Esophagus squamous epithelium (tissue), 5 donors: ENCODE results near the gene GALNTL6. TPM values are rescaled to one million over a fixed set of nuclear protein-coding genes. Genes with fewer than 3 reads are reported as not detected.
A peak's percentile ranks its signal among the peaks of the same experiment; 100 is the strongest.

ENCODE experiments used
- DNase-seq: peaks from one replicate; lab custom pipeline; 2025; lab: John Stamatoyannopoulos, UW
- H3K27ac ChIP-seq, 4 donors: fragments of 200-600 bp; sonication (generic); one replicate each; pipeline ENCODE4 v1.5.1; 2016 to 2019; ENCODE audit warnings: mild to moderate bottlenecking in 1 of 4
- H3K27me3 ChIP-seq, 4 donors: fragments of 200-600 bp; sonication (generic); 1 replicate in 3 of 4; 2 replicates in 1 of 4; pipeline versions ENCODE4 v1.5.1 to v1.6.0; 2017 to 2021; ENCODE audit warnings: antibody characterized with exemption in 1 of 4
- H3K36me3 ChIP-seq, 3 donors: fragments of 200-600 bp; sonication (generic); one replicate each; pipeline ENCODE4 v1.5.1; 2016 to 2019
- H3K4me1 ChIP-seq, 3 donors: fragments of 200-600 bp; sonication (generic); one replicate each; pipeline ENCODE4 v1.5.1; 2017 to 2019
- H3K4me3 ChIP-seq, 4 donors: fragments of 200-600 bp; sonication (generic); 1 replicate in 3 of 4; 2 replicates in 1 of 4; pipeline ENCODE4 v1.5.1; 2016 to 2019; ENCODE audit warnings: mild to moderate bottlenecking in 2 of 4, moderate library complexity in 1 of 4
- H3K9me3 ChIP-seq, 3 donors: fragments of 200-600 bp; sonication (generic); one replicate each; pipeline ENCODE4 v1.5.1; 2016 to 2019
- CTCF ChIP-seq, 6 experiments: fragments of 450-650 bp in 4 of 6; fragments of 200-600 bp in 2 of 6; sonication (generic) in 2 of 6; IDR thresholded peaks; one replicate each; pipeline ENCODE4 v1.5.1; 2016 to 2019; ENCODE audit warnings: antibody characterized with exemption in 6 of 6, mild to moderate bottlenecking in 4 of 6, moderate library complexity in 4 of 6
- POLR2A ChIP-seq, 4 donors: fragments of 450-650 bp; IDR thresholded peaks; one replicate each; pipeline ENCODE4 v1.6.1; 2017; ENCODE audit warnings: antibody characterized with exemption in 4 of 4, mild to moderate bottlenecking in 4 of 4, moderate library complexity in 3 of 4
- WGBS, 2 donors: methylation state at CpG; one replicate each; pipeline ENCODE4 v1.1.5; 2018; 5-methylcytosine and 5-hydroxymethylcytosine counted together
- intact Hi-C: fragments of 100-400 bp; cut with DNase I; formaldehyde crosslinking; loops from one replicate; pipeline ENCODE4 v1.15.0; 2022
- total RNA-seq, 4 donors: library from RNA; depleted of rRNA; stranded (reverse); fragments of >200 nt; gene quantifications; one replicate each; pipeline ENCODE4 v1.1.0, GENCODE V29; 2016
- donor health status: DM: yes; HTN: yes; CAD: no.

Gene GALNTL6
- total RNA-seq: under 1 TPM in 1 of 4 donors, not detected in 3; 0.12 TPM

GRCh38 chr4:171812665-171813525, at the start of gene GALNTL6:
Gene GALNTL6 (plus strand): TSS chr4:171813404.
- Histone ChIP-seq H3K27ac (no peak within 1 kb of the TSS), H3K9me3 (no peaks in the 10 kb centered on the region), H3K36me3 (no peaks in the 10 kb centered on the region), H3K4me1 (peaks cover 0 to 18% (median 6%) of the 10 kb centered on the region in 3 donors), H3K27me3 (peaks cover 0 to 42% (median 0%) of the 10 kb centered on the region in 4 donors), H3K4me3 (peak within 1 kb of the TSS in 3 of 4 donors; percentile 15 to 59 (median 35))
- no peak for TF ChIP-seq POLR2A (IDR thresholded peaks at IDR 0.05)
- TF ChIP-seq CTCF (IDR thresholded peaks at IDR 0.05): no peak
- 9 to 14% methylated on average over 13 to 17 of the region's 83 CpGs for WGBS, 2 donors
- intact Hi-C loops: no loop called here
- DNase-seq: no peak

- intact Hi-C loops: no loop called here
- no peaks in the 10 kb centered on the region for H3K27me3 ChIP-seq
- no peaks in the 10 kb centered on the region for H3K36me3 ChIP-seq
- H3K4me1 ChIP-seq: no peaks in the 10 kb centered on the region
- H3K9me3 ChIP-seq: no peaks in the 10 kb centered on the region
- no peak overlapping the region for H3K27ac ChIP-seq
- DNase-seq: no peak
- TF ChIP-seq POLR2A (IDR thresholded peaks at IDR 0.05) (no peak), CTCF (IDR thresholded peaks at IDR 0.05) (no peak)
- no peak overlapping the region for H3K4me3 ChIP-seq
Measured at GRCh38 chr4:171765514-171765913, 47.7 kb upstream of the GALNTL6 start.

GRCh38 chr4:171774642-171775190, 38.5 kb upstream of the GALNTL6 start:
- no peak for DNase-seq
- Histone ChIP-seq H3K4me1 (no peaks in the 10 kb centered on the region), H3K9me3 (no peaks in the 10 kb centered on the region), H3K36me3 (no peaks in the 10 kb centered on the region), H3K27me3 (no peaks in the 10 kb centered on the region), H3K4me3 (no peak overlapping the region), H3K27ac (no peak overlapping the region)
- intact Hi-C loops: no loop called here
- WGBS, 2 donors: 74 to 80% methylated on average over 6 of the region's 6 CpGs
- TF ChIP-seq POLR2A (IDR thresholded peaks at IDR 0.05) (no peak), CTCF (IDR thresholded peaks at IDR 0.05) (no peak)

GRCh38 chr4:171779301-171779700, 33.9 kb upstream of the GALNTL6 start:
- Histone ChIP-seq H3K27me3 (no peaks in the 10 kb centered on the region), H3K4me1 (no peaks in the 10 kb centered on the region), H3K36me3 (no peaks in the 10 kb centered on the region), H3K4me3 (no peak overlapping the region), H3K9me3 (peaks cover 0 to 4% (median 0%) of the 10 kb centered on the region in 3 donors), H3K27ac (no peak overlapping the region)
- no peak for DNase-seq
- TF ChIP-seq CTCF (IDR thresholded peaks at IDR 0.05): no peak
- TF ChIP-seq POLR2A (IDR thresholded peaks at IDR 0.05): no peak
- intact Hi-C loops: no loop called here
- whole genome bisulfite sequencing, 2 donors: 77 to 80% methylated on average over 5 of the region's 5 CpGs

- Histone ChIP-seq H3K36me3 (no peaks in the 10 kb centered on the region), H3K27me3 (no peaks in the 10 kb centered on the region), H3K27ac (no peak overlapping the region), H3K4me1 (no peaks in the 10 kb centered on the region), H3K9me3 (peaks cover 0 to 4% (median 0%) of the 10 kb centered on the region in 3 donors), H3K4me3 (no peak overlapping the region)
- intact Hi-C loops: no loop called here
- WGBS, 2 donors: 51 to 61% methylated on average over 3 of the region's 3 CpGs
- TF ChIP-seq POLR2A (IDR thresholded peaks at IDR 0.05) (no peak), CTCF (IDR thresholded peaks at IDR 0.05) (no peak)
- DNase-seq: no peak
Measured at GRCh38 chr4:171785388-171785787, 27.8 kb upstream of the GALNTL6 start.
